Activated CD4-positive, alpha-beta T cell treated with anti-CD3 and anti-CD28 coated beads for 48 hours (primary cell): ENCODE measurements around the gene HECTD4.
A peak's percentile ranks its signal among the peaks of the same experiment; 100 is the strongest.
"Not testable (repeated sequence)": the region's sequence is repeated elsewhere in the genome, so short reads cannot be mapped to it uniquely, and the experiment has no call there.

Experiments used
- DNase-seq: peaks from one replicate; pipeline ENCODE4 v3.0.0-alpha.2; 2020

The HECTD4 gene

DNA sequence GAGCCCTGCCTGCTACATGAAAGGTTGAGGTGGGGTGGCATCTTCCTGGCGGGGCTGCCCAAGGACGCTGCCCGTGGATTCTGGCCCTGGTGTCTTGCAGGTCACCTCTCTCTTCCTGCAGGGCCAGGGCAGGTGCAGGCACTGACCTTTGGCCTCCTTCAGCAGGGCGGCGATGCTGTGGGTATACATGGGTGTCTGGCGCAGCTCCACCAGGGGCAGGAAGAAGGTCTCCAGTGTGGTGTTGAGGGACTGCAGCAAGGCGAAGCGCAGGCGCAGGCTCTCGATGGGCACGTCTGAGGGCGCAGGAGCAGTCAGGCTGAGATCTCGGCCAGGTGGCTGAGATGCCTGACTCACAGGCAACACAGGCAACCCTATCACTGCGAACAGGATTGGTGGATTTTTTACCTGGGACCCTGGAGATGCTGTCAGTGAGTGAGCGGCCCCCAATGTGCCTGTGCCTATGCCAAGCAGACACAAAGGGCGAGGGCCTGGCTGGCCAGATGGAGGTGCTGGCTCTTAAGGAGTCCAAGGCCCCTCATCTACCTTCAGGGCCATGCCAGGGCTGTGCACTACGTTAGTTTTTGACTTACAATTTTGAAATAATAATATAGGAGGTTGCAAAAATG, 211.1 kb downstream of the HECTD4 start:
- no peak for DNase-seq

DNA sequence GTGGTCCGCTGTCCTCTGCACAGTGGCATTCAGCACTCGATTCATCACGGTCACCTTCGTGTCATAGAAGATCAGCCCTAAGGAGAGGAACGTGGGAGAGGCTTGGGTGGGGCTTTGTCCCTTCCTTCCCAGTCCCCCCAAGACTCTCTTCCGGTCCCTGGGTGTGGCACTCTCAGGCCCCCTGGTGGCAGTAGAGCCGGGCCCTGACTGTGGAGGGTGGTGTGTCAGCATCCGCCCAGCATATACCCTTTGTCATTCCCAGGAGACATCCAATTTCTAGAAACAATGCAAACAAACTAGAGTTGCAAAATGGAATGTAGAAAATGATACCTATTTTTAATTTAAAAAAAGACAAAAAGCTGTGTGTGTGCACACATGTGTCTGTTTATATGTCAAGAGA, 211.9 kb downstream of the HECTD4 start:
- peak; percentile 33 for DNase-seq

DNA sequence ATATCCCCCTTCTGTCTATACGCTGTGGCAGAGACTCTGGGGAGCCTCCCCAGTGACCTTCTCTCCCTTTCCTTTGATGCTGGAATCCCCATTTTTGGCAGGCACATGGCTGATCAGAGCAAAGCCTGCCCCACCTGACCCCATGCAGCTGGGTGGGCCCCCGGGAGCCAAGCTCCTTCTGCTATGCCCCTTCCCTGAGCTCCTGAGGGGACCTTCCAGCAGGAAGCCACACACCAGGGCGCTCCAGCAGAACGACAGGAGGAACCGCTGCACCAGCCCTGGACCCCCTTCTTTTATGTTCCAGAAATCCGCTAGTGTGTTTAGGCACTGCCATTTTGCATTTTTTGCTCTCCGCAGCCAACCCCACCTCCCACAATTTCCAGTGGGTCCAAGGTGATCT, 212.3 kb downstream of the HECTD4 start:
- DNase-seq, result no peak

DNA sequence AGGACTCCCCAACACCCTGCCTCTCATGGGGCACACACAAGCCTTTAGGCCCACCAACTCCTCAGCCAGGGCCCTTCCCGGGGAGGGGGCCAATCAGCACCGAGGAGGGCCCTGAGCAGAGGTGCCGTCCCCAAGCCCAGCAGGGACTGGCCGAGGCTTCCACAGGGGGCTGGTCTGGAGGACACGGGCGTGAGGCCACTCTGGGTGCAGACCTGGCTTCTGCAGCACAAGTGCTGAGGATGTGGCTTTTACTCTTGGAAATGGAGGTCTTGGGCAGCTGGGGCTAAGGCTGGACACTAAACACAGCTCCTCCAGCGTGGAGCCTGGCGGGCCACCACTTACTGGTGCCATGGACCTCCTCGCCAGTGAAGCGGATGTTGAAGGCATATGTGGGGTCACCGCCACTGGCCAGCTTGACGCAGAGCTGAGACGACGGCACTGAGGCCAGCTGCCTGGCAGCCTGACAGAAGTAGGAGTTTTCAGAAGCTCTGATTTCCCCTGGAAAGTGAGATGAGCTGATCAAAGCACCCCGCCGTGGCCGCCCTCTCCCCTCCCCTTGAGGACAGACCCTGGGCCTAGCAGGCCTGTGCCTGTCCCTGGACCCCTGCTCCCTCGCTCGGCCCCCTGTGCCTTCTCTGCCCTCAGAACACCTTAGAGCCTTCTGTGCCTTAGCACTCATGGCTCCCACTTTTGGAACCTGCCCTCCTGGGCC, 212.9 kb downstream of the HECTD4 start:
- no peak for DNase-seq

DNA sequence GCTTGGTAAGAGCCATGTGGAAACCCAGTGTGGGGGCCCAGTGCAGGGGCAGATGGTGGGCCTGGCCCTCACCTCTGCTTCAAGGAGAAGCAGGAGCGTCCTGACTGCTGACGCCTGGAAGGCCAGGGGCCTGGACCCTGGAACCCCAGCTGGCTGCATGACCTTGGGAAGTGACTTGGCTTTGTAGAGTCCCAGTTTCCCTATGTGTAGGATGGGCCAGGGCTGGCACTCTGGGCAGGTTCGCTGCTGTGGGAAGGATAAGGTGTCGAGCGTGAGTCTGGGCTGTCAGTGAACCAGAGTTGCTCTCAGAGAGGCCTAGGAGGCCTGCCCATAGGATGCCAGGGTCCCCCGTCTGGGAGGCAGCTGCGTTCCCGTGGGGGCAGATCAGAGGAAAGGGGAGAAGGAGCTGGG, 213.7 kb downstream of the HECTD4 start:
- no peak for DNase-seq

DNA sequence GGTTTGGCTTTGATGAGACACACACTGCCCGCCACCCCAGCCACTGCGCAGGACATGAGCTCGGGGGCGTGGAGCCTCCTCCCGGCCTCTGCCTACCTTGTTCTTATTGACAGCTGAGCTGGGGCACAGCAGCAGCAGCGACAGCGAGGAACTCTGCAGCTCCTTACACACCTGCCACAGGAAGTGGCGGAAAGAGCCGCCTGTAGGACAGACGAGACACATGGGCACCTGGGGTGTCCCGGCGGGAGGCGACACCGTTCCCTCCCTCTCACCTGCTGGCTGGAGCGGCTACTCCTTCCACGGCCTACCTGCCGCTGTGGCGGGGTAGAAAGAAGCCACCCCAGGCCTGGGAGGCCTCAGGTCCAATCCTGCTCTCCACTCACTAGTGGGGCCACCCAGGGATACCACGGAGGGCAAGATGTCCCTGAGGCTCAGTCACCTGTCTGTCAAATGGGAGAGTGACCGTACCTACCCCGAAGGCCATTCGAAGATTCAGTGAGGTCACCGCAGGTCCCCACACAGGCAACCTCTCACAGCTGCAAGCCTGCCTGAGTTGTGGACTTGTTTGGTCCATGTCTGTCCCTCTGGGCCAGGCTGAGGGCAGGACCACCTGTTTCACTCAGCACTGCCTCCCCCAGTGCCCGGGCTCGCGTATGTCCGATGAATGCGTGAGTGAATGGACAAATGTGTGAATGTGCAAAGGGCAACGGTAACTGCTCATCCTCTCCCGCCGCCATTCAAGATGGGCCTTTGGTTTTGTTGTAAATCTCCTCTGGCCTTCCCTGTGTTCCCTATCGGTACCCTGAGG, 214.3 kb downstream of the HECTD4 start:
- DNase-seq, result no peak

DNA sequence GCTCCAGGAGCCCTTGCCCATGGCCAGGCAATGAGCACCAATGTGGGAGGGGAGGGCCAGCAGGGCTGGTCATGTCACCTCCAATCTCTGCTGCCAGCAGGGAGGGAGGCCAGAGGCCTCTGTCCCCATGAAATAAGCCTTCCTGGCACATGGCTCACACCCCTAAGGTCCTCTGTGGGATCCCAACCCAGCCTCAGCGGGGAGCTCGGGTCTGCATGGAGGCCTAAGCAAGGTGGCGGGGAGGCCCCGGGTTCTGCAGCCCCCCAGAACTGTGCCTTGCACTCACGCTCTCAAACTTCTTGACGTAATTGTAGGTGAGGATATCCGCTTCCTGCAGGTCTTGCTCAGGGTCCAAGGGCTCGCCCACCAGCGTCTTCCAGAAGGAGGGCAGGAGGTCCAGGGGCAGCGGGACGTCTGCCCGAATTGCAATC, 215.2 kb downstream of the HECTD4 start:
- no peak for DNase-seq

DNA sequence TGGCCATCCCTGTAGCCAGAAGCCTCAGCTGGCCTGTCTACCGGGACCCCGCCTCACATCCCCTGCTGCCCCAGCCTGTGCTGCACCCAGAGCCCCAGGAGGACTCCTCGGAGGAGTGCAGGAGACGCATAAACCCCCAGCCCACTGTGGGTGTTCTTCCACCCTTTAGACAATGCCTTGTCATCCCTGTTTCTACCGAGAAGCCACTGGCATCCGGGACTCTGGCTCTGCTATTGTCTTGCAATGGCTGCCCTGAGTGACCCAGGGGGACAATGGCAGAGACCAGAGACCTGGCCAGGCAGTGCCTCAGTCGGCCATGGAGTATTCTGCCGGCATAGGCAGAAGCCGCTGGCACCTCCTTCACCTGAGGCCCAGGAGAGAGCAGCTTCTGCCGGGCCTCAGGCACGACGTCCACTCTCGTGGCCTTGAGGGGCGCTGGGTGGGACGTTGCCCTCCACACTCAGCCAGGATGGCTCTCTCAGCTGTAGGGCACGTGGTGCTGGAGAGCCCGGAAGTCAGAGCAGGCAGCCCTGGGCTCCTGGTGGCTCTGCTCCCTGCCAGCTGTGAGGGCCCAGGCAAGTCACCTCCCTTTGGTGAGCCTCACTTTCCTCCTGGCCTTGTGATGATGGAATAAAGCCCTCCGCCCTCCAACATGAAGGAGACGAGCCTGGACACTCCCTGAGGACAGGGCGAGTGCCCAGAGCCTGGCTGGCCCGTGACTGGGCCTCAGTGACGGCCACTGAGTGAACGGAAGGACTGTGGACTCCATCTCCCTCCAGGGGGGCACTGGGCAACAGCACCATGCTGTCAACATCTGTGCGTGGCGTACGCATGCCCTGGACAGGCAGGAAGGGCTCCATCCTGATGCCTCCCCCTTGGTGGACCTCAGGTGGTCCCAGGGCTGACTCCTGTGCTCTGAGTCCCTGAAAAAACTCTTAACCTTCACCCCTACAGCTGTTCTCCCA, 215.9 kb downstream of the HECTD4 start:
- DNase-seq, result no peak

DNA sequence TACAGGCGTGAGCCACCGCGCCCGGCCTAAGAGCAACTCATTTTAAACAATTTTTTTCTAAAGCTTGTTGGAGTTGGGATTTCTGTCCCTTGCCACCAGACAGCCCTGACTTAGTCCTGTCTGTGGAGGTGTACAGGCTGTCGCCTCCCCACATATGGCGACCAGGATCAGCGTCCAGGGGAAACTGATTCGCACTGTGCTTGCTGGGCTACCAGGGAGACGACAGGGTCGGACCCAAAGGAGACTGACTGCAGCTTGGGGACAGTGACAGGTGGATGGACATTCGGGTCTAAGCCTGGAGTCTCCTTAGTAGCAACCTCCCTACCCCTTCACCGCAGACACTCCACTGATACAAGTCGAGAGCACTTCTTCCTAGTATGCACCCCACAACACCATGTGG, 216.6 kb downstream of the HECTD4 start:
- DNase-seq, result no peak

DNA sequence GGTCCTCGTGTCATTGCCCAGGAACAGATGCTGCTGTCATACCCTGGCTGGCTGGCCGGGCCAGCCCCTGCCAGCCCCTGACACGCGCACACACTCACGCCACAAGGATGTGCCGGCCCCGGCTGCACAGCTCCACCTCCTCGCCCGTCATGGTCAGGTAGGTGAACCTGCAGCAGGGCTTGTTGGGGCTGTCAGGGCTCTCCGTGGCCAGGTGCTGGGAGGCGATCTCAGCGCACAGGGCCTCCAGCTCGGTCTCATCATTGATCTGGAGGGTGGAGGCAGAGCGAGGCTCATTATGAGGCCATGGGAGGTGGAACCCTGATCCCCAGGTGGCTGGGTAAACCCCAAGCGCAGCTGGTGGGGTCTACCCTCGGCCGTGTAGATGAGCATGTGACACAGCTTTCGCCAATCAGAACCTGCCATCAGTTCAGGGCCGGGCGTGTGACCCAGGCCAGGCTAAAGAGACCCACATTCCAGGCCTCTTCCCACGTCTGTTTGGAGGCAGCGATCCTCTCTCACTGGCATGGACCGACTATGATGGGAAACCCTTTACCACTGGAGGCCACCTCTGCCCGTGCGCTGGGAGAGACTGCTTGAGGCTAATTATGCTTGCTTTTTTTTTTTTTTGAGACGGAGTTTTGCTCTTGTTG, 218.1 kb downstream of the HECTD4 start:
- no peak for DNase-seq

DNA sequence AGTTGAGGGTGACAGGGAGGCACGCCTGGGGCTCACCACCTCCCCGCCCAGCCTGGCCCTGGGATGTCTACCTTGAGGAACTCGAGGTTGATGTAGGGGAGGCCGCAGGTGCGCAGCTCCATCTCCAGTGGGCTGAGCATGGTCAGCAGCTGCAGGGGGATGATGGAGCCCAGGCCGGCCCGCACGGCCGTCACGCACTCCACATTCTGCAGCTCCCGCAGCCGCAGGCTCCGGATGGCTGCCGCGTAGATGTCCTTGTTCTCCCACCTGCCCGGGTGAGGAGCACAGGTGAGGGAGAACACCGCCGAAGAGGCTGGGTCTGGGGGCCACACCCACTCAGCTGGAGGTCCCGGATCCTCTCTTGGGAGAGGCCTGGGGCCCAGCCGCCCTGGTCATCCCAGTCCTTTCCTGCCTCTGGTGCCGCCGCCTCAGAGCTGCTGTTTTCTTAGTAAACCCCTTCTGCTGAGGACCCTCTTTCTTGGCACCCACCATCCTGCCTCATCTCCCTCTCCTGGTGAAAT, 218.7 kb downstream of the HECTD4 start:
- DNase-seq, result no peak

DNA sequence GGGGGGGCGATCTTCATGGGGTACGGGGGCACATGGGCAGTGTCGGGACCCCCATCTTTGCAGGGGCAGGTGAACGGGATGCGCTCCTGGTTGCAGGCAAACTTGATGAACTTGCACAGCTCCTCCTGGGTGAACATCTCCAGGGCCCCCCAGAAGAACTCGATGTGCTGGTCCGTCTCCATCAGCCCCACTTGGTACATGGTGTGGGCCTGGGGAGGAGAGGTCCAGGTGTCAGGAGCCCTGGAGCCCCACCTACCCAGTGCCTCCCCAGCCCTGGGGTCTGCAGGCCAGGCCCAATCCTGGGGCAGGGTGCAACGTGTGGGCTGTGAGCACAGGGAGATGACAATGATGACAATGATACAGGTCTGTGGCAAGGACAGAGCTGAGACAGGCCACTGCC, 219.2 kb downstream of the HECTD4 start:
- DNase-seq, result no peak

DNA sequence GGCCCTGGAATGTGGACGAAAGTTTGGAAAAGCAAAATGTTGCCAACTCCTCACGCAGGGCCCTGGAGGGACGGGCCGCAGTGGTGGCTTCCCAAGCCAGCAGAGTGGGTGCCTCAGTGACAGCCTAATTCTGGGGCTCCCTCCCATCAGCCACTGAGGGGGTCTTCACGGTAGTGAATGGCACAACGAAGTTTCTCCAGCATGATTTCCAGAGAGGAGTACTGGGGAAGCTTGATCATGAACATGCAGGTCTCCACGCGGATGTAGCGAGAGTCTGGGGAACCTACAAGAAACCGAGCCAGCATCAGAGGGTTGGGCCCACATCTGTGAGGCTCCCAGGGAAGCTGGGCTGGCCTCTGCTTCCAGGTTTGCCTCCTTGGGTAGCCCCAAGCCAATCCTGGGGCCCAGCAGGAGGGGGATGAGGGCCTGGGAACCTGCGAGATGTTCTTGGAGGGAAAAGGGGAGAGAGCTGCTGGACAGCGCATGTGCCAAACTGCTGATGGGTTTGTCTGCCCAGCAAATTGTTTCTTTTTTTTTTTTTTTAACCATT, 219.9 kb downstream of the HECTD4 start:
- DNase-seq, result no peak

DNA sequence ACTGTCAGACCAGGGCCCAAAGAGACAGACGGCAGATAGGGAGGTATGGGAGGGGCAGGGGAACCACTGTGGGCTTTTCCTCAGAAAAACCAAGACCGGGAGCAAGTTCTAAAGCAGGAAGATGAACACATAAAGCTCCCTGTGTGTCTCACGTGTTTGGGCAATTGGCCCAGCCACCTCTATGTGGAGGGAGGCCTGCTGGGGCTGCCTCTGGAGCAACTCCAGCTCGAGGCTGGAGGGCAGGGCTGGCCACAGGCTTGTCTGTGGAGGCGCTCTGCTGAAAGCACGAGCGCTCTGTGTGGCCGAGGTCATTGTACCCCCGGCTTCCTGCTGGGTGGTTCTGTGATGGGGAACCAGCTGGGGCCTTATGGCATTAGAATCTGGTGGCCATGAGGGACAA, 220.5 kb downstream of the HECTD4 start:
- DNase-seq, result no peak

DNA sequence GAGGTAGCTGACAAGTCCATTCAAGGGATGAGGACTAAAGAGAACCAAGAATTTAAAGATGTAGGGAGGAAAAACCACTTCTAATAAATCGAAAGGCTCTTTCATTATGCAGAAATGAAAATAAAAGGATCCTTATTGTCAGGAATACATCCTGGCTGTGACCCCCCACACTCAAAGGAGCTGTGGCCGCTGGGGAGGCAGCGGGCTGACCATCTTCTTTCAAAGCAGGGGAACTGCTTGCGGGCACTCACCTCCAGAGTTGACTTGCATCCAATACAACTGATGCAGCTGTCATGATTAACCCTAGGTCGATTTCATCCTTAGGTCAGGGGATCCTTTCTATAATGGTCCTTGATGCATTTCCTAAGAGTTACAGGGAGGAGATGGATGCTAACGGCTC, 221.6 kb downstream of the HECTD4 start:
- DNase-seq, result no peak

DNA sequence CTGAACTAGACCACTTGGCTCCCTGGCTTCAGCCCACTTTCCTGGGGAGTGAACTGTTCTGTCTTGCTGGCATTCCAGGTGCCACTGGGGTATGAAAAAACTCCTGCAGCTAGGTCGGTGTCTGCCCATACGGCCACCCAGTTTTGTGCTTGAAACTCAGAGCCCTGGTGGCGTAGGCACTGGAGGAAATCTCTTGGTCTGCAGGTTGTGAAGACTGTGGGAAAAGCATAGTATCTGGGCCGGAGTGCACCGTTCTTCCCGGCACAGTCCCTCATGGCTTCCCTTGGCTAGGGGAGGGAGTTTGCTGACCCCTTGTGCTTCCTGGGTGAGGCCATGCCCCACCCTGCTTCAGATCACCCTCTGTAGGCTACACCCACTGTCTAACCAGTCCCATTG, 223.1 kb downstream of the HECTD4 start:
- DNase-seq, result no peak

DNA sequence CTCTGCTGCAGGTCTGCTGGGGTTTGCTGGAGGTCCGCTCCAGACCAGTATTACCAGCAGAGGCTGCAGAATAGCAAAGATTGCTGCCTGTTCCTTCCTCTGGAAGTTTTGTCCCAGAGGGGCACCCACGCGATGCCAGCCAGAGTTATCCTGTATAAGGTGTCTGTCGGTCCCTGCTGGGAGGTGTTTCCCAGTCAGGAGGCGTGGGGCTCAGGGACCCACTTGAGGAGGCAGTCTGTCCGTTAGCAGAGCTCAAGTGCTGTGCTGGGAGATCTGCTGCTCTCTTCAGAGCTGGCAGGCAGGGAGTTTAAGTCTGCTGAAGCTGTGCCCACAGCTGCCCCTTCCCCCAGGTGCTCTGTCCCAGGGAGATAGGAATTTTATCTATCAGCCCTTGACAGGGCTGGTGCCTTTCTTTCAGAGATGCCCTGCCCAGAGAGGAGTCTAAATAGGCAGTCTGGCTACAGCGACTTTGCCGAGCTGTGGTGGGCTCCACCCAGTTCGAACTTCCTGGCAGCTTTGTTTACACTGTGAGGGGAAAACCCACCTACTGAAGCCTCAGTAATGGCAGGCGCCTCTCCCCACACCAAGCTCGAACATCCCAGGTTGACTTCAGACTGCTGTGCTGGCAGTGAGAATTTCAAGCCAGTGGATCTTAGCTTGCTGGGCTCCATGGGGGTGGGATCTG, 223.6 kb downstream of the HECTD4 start:
- DNase-seq, result not testable (repeated sequence)

DNA sequence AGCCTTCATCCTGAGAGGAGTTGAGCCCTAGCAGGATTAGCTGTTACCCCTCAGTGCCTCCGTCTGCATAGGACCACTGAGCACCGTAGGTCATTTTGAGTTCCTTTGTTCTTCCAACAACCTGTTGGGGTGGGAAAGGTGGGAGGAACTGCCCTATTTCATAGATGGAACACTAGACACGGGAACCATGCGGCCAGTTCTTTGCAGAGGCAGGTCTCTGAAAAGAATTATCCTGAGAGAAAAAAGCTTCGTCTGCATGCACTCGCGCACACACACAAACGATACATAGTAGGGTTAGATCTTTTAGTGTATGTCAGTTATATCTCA, 228.4 kb downstream of the HECTD4 start:
- DNase-seq, result no peak

DNA sequence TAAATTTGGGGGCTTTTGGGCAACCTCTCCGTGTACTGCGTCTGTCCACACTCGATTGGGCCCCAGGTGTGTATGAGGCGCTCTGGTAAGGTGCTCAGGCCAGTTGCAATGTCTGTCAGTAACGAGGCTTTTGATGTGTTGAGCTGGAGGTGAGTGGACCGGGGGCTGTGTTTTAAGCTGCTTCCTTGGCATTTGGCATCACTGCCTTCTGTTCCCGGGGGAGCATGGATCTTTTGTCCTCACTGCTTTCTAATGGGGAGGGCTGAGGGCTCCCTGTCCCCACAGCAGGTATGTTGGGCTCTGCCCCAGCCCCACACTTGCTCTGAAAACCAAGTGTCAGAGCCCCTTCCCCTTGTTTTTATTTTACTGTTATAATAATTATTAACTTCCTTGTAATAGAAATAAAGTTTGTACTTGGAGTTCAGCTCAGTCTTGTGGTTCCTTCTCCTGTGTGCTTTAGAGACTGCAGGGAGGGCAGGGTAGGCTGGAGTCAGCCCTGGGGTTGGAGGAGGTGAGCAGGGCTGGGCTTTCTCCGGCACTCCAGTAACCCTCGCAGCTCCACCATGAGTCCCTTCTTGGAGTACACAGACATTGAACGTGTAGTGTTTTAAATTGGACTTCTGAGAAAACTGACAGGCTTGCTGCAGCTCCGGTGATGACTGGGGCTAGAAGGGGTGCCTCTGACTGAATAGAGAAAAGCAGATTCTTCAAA, 228.9 kb downstream of the HECTD4 start:
- DNase-seq, result no peak

DNA sequence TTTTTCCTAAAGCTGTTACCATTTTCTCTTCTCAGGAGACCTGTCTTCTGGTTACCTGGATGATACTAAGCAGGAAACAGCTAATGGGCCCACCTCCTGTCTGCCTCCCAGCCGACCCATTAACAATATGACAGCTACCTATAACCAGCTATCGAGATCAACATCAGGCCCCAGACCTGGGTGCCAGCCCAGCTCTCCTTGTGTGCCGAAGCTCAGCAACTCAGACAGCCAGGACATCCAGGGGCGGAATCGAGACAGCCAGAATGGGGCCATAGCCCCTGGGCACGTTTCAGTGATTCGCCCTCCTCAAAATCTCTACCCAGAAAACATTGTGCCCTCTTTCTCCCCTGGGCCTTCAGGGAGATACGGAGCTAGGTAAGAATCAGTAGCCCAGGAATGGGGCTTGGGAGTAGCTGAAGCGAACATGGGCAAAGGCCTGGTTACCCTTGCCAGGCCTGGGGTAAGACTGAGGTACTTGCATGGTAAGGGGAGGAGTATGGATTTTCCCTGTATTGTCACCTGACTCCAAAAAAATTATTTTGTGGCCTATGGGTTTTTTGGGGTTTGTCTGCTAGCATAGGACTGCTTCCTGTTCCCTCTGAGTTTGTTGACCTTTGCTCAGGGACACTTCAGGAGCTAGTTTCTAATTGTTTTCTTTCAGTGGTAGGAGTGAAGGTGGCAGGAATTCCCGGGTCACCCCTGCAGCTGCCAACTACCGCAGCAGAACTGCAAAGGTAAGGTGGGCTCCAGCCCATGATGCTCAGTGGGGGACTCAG, 230.3 kb downstream of the HECTD4 start:
- DNase-seq, result no peak
